Testis (tissue), 3 donors: ENCODE results near the gene ALX3. TPM values are rescaled to one million over a fixed set of nuclear protein-coding genes. Genes with fewer than 3 reads are reported as not detected.
A peak's percentile ranks its signal among the peaks of the same experiment; 100 is the strongest.

Experiments used
- DNase-seq: peaks from one replicate; pipeline ENCODE4 v3.0.0-alpha.2; 2019
- H3K27ac ChIP-seq, 2 donors: fragments of 200-600 bp; sonication (generic); one replicate each; pipeline ENCODE4 v1.5.1; 2019
- H3K27me3 ChIP-seq: fragments of 200-600 bp; sonication (generic); one replicate; pipeline ENCODE4 v1.5.1; 2019
- H3K36me3 ChIP-seq: fragments of 200-600 bp; sonication (generic); one replicate; pipeline ENCODE4 v1.5.1; 2017; ENCODE audit warnings: low read depth; ENCODE audit errors: missing control alignments
- H3K4me1 ChIP-seq: fragments of 200-600 bp; sonication (generic); one replicate; pipeline ENCODE4 v1.5.1; 2019
- H3K4me3 ChIP-seq, 2 donors: fragments of 200-600 bp; sonication (generic); one replicate each; pipeline ENCODE4 v1.5.1; 2017 to 2019
- H3K9me3 ChIP-seq: fragments of 200-600 bp; sonication (generic); one replicate; pipeline ENCODE4 v1.5.1; 2017
- CTCF ChIP-seq, 3 experiments: fragments of 450-650 bp in 2 of 3; fragments of 200-600 bp in 1 of 3; sonication (generic) in 1 of 3; IDR thresholded peaks; one replicate each; pipeline ENCODE4 v1.5.1; 2016 to 2019; ENCODE audit warnings: antibody characterized with exemption in 3 of 3, mild to moderate bottlenecking in 2 of 3, moderate library complexity in 1 of 3
- POLR2A ChIP-seq: fragments of 450-650 bp; IDR thresholded peaks from one replicate; pipeline ENCODE4 v1.6.1; 2017; ENCODE audit warnings: antibody characterized with exemption, mild to moderate bottlenecking, moderate library complexity
- WGBS, 2 donors: methylation state at CpG; one replicate each; pipeline ENCODE4 v1.1.5; 2018; 5-methylcytosine and 5-hydroxymethylcytosine counted together
- intact Hi-C: fragments of 100-400 bp; cut with DNase I; formaldehyde crosslinking; loops from one replicate; pipeline ENCODE4 v1.15.1; 2023; ENCODE audit warnings: low total_unique reads
- polyA plus RNA-seq: library from polyadenylated mRNA; stranded (reverse); fragments of 350-450 nt; fragmentation: Illumina TruSeq; extraction: RNeasy Lipid Tissue Mini Kit (QIAGEN cat#74804); gene quantifications from one replicate; pipeline ENCODE4 v1.2.3, GENCODE V29; 2014; ENCODE audit warnings: low read depth, low replicate concordance; ENCODE audit not compliant: insufficient read depth
- total RNA-seq, 2 donors: library from RNA; depleted of rRNA; stranded (reverse); fragments of >200 nt; gene quantifications; one replicate each; pipeline ENCODE4 v1.2.3, GENCODE V29; 2016

ALX3 gene
- total and polyA plus RNA-seq, 3 donors from 2014 or later = 0.31 to 0.79 (median 0.49) TPM

DNA sequence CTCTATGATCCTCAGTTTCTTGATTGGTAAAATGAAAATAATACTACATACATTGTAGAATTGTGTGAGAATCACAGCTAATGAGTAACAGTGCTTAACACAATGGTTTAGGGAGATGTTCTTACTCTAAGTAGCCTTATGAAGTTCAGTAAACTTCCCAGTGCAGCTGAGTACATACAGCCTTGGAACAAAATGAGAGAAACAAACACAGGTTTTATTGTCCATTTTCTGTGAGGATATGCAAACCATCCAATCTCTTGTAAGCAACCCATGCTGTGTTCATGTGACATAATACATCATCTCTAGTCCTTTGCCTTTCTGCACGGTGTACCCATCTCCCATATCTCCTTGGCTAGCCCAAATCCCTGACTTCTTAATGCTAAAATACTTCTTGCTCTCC is 50.7 kb downstream of the ALX3 start:
- no peak for DNase-seq
- intact Hi-C loops = no loop called here
- Histone ChIP-seq H3K4me3 (no peak overlapping the region), H3K4me1 (no peaks in the 10 kb centered on the region), H3K9me3 (no peaks in the 10 kb centered on the region), H3K27me3 (no peaks in the 10 kb centered on the region), H3K27ac (no peak overlapping the region), H3K36me3 (no peaks in the 10 kb centered on the region)
- no peak for TF ChIP-seq POLR2A
- TF ChIP-seq CTCF (IDR thresholded peaks at IDR 0.05) = no peak
- 85 to 91% methylated on average over 1 of the region's 1 CpG for WGBS, 2 donors

GRCh38 chr1:110018396-110018795 is 52.1 kb downstream of the ALX3 start:
- Histone ChIP-seq H3K9me3 (no peaks in the 10 kb centered on the region), H3K27me3 (no peaks in the 10 kb centered on the region), H3K27ac (no peak overlapping the region), H3K4me1 (no peaks in the 10 kb centered on the region), H3K4me3 (no peak overlapping the region), H3K36me3 (no peaks in the 10 kb centered on the region)
- intact Hi-C loops = no loop called here
- TF ChIP-seq CTCF (IDR thresholded peaks at IDR 0.05) (no peak), POLR2A (no peak)
- 91% methylated on average over 9 of the region's 9 CpGs for WGBS, 2 donors
- no peak for DNase-seq

GRCh38 chr1:110017792-110018191 is 52.7 kb downstream of the ALX3 start:
- DNase-seq = no peak
- intact Hi-C loops = no loop called here
- TF ChIP-seq CTCF (IDR thresholded peaks at IDR 0.05) = no peak
- no peak for TF ChIP-seq POLR2A
- H3K36me3 ChIP-seq = no peaks in the 10 kb centered on the region
- 95 to 97% methylated on average over 3 of the region's 3 CpGs for WGBS, 2 donors
- no peaks in the 10 kb centered on the region for H3K9me3 ChIP-seq
- no peaks in the 10 kb centered on the region for H3K4me1 ChIP-seq
- no peaks in the 10 kb centered on the region for H3K27me3 ChIP-seq
- H3K27ac ChIP-seq = no peak overlapping the region
- H3K4me3 ChIP-seq = no peak overlapping the region

GRCh38 chr1:110012100-110012780 is 58.2 kb downstream of the ALX3 start:
- no peaks in the 10 kb centered on the region for H3K9me3 ChIP-seq
- H3K4me1 ChIP-seq = no peaks in the 10 kb centered on the region
- no peak for TF ChIP-seq CTCF (IDR thresholded peaks at IDR 0.05)
- TF ChIP-seq POLR2A = no peak
- 79 to 81% methylated on average over 6 of the region's 6 CpGs for WGBS, 2 donors
- DNase-seq = no peak
- intact Hi-C loops = no loop called here
- no peak overlapping the region for H3K4me3 ChIP-seq
- no peaks in the 10 kb centered on the region for H3K27me3 ChIP-seq
- no peak overlapping the region for H3K27ac ChIP-seq
- no peaks in the 10 kb centered on the region for H3K36me3 ChIP-seq

- Histone ChIP-seq H3K9me3 (no peaks in the 10 kb centered on the region), H3K27me3 (no peaks in the 10 kb centered on the region), H3K27ac (no peak overlapping the region), H3K36me3 (no peaks in the 10 kb centered on the region), H3K4me1 (no peaks in the 10 kb centered on the region), H3K4me3 (no peak overlapping the region)
- DNase-seq = peak; percentile 33
- 52 to 65% methylated on average over 2 of the region's 2 CpGs for WGBS, 2 donors
- intact Hi-C loops = no loop called here
- TF ChIP-seq CTCF (IDR thresholded peaks at IDR 0.05) (peak in 2 of 3 experiments; percentile 34 to 51), POLR2A (no peak)
Measured at GRCh38 chr1:110011527-110012041, 58.9 kb downstream of the ALX3 start.
